AG04450 (cell line): ENCODE measurements around the gene LMO1. TPM values are rescaled to one million over a fixed set of nuclear protein-coding genes. Genes with fewer than 3 reads are reported as not detected.

Experiments
- CTCF ChIA-PET: fragments of 300-600, 350-600 bp; formaldehyde crosslinking; extraction: SDS; loops from one replicate; lab custom pipeline; 2022; ENCODE audit warnings: antibody characterized with exemption, inconsistent platforms; lab: Charles Lee
- POLR2A ChIA-PET: fragments of 350-600 bp; formaldehyde crosslinking; extraction: SDS; loops from one replicate; lab custom pipeline; 2021; ENCODE audit warnings: antibody characterized with exemption, inconsistent platforms; lab: Yijun Ruan, JAX
- DNase-seq: peaks from one replicate; pipeline ENCODE4 v3.0.0-alpha.2; 2011; ENCODE audit warnings: low read depth, low spot score
- H3K27ac ChIP-seq: one replicate; pipeline ENCODE4 v1.5.1; 2012; ENCODE audit warnings: low read depth, low read length, control low read depth
- H3K27me3 ChIP-seq: one replicate; pipeline ENCODE4 v1.6.0; 2012; ENCODE audit warnings: low read length; ENCODE audit not compliant: control insufficient read depth, insufficient read depth
- H3K4me3 ChIP-seq: 2 replicates; pipeline ENCODE4 v1.5.1; 2011; ENCODE audit warnings: mild to moderate bottlenecking, low read depth, low read length, control low read depth
- H3K9me3 ChIP-seq: 2 replicates; pipeline ENCODE4 v1.5.1; 2012; ENCODE audit warnings: low read length; ENCODE audit not compliant: control insufficient read depth, insufficient read depth
- polyA plus RNA-seq: library from polyadenylated mRNA; depleted of rRNA; stranded (reverse); fragments of >200 nt; gene quantifications from 2 replicates; pipeline ENCODE4 v1.2.3, GENCODE V29; 2011
- TF ChIP-seq, protein P1 (sequence below): IDR thresholded peaks from 2 replicates; pipeline ENCODE4 v1.5.1; 2011; ENCODE audit warnings: low read depth, low read length, control low read depth, inconsistent platforms

The LMO1 gene
- polyA plus RNA-seq, 1 experiment = not detected

GRCh38 chr11:8288824-8289491 is 25.3 kb upstream of the LMO1 start:
- CTCF ChIA-PET = no interaction called here
- no peak overlapping the region for H3K4me3 ChIP-seq
- no peaks in the 10 kb centered on the region for H3K9me3 ChIP-seq
- POLR2A ChIA-PET = no interaction called here
- no peak overlapping the region for H3K27ac ChIP-seq
- TF ChIP-seq, protein P1, sequence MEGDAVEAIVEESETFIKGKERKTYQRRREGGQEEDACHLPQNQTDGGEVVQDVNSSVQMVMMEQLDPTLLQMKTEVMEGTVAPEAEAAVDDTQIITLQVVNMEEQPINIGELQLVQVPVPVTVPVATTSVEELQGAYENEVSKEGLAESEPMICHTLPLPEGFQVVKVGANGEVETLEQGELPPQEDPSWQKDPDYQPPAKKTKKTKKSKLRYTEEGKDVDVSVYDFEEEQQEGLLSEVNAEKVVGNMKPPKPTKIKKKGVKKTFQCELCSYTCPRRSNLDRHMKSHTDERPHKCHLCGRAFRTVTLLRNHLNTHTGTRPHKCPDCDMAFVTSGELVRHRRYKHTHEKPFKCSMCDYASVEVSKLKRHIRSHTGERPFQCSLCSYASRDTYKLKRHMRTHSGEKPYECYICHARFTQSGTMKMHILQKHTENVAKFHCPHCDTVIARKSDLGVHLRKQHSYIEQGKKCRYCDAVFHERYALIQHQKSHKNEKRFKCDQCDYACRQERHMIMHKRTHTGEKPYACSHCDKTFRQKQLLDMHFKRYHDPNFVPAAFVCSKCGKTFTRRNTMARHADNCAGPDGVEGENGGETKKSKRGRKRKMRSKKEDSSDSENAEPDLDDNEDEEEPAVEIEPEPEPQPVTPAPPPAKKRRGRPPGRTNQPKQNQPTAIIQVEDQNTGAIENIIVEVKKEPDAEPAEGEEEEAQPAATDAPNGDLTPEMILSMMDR = no peak
- no peak for DNase-seq
- peaks cover 4% of the 10 kb centered on the region for H3K27me3 ChIP-seq

GRCh38 chr11:8288166-8288772 is 24.6 kb upstream of the LMO1 start:
- H3K4me3 ChIP-seq = no peak overlapping the region
- DNase-seq = no peak
- TF ChIP-seq, protein P1 = no peak
- H3K27me3 ChIP-seq = peaks cover 4% of the 10 kb centered on the region
- ChIA-PET POLR2A (no interaction called here), CTCF (interaction anchor here (0.7 kb wide), 1 partner anchor 24 kb away, joined by 3 read pairs; the partner anchor contains the start of gene LMO1)
- H3K27ac ChIP-seq = no peak overlapping the region
- H3K9me3 ChIP-seq = no peaks in the 10 kb centered on the region

DNA sequence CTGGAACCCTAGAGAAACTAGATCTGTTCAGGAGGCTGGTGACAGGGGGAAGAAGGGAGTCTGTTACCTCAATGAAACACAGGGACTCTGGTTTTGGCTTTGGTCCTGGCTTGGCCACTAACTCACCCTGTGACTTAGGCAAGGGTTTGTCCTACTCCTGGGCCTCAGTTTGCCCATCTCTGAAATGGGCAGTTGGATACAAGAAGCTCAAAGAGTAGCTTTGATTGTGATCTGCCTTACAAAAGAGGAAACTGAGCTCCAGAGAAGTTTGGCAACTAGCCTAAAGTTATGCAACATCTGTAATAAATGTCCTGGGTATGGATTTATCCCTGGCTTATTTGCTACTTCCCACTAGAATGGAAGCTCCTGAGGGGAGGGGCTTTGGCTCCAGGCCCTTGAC is 24.0 kb upstream of the LMO1 start:
- H3K27ac ChIP-seq = no peak overlapping the region
- CTCF ChIA-PET = interaction anchor here (0.7 kb wide), 1 partner anchor 24 kb away, joined by 3 read pairs; the partner anchor contains the start of gene LMO1
- H3K4me3 ChIP-seq = no peak overlapping the region
- DNase-seq = no peak
- H3K27me3 ChIP-seq = peaks cover 6% of the 10 kb centered on the region
- TF ChIP-seq, protein P1 = no peak
- no peaks in the 10 kb centered on the region for H3K9me3 ChIP-seq
- POLR2A ChIA-PET = no interaction called here

DNA sequence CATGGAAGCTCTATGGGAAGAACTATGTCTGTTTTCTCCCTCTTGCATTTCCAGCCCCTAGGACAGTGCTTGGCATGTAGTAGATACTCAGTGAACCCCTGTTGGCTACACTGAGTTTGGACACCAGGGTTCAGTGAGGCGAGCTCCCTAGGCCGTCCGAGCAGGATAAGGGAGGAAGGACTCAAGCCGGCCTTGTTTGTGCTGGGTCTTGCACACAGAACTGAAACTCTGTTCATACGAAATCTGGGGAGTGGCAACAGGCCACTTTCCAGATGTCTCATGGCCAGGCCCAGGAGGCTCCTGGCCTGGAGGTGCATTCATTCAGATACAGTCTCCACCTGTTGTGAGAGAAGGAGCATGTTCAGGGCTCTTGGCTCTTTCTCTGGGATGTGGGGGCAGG is 23.6 kb upstream of the LMO1 start:
- H3K27ac ChIP-seq = no peak overlapping the region
- no peak for DNase-seq
- ChIA-PET CTCF (interaction anchor here (0.7 kb wide), 1 partner anchor 23 kb away, joined by 3 read pairs; the partner anchor contains the start of gene LMO1), POLR2A (no interaction called here)
- no peak overlapping the region for H3K4me3 ChIP-seq
- H3K27me3 ChIP-seq = peaks cover 10% of the 10 kb centered on the region
- no peaks in the 10 kb centered on the region for H3K9me3 ChIP-seq
- TF ChIP-seq, protein P1 = no peak

DNA sequence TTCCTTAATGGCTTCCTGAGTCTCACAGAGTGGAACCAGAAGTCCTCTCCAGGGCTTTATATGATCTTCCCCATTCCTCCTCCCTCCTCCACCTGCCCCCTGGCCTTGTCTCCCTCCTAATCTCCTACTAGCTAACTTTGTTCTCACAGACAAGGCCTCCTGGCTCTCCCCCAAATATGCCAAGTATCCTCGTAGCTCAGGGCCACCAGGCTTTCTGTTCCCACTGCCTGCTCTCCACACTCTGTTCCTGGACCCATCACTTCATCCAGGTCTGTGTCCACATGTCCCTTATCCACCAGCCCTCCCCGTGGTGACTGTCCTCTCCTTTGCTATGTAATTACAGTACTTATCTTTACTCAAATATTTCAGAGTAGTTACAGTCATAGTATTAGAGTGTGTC is 23.2 kb upstream of the LMO1 start:
- no peak for DNase-seq
- Histone ChIP-seq H3K27me3 (peaks cover 12% of the 10 kb centered on the region), H3K4me3 (no peak overlapping the region), H3K27ac (no peak overlapping the region), H3K9me3 (no peaks in the 10 kb centered on the region)
- ChIA-PET POLR2A (no interaction called here), CTCF (no interaction called here)
- TF ChIP-seq, protein P1 = no peak
